Transverse colon (tissue), 4 donors: ENCODE measurements around the gene SYNJ2BP. TPM values are rescaled to one million over a fixed set of nuclear protein-coding genes. Genes with fewer than 3 reads are reported as not detected.
"Not testable (repeated sequence)": the region's sequence is repeated elsewhere in the genome, so short reads cannot be mapped to it uniquely, and the experiment has no call there.

Experiments
- DNase-seq: peaks from one replicate; pipeline ENCODE4 v3.0.0-alpha.2; 2019
- H3K27ac ChIP-seq, 4 donors: fragments of 200-600 bp; sonication (generic); 2 replicates each; pipeline ENCODE4 v1.5.1; 2016 to 2018; ENCODE audit warnings: inconsistent platforms in 4 of 4
- H3K27me3 ChIP-seq: fragments of 200-600 bp; sonication (generic); 2 replicates; pipeline ENCODE4 v1.5.1; 2017; ENCODE audit warnings: inconsistent platforms
- H3K36me3 ChIP-seq, 4 donors: fragments of 200-600 bp; sonication (generic); 2 replicates each; pipeline ENCODE4 v1.5.1; 2017 to 2019; ENCODE audit warnings: inconsistent platforms in 4 of 4
- H3K4me1 ChIP-seq, 4 donors: fragments of 200-600 bp; sonication (generic); 2 replicates each; pipeline ENCODE4 v1.5.1; 2017 to 2020; ENCODE audit warnings: inconsistent platforms in 4 of 4
- H3K4me3 ChIP-seq, 4 donors: fragments of 200-600 bp; sonication (generic); 1 replicate in 1 of 4; 2 replicates in 3 of 4; pipeline versions ENCODE4 v1.5.1 to v1.6.1; 2017 to 2019; ENCODE audit warnings: inconsistent platforms in 4 of 4
- H3K9me3 ChIP-seq, 2 donors: fragments of 200-600 bp; sonication (generic); 2 replicates each; pipeline ENCODE4 v1.5.1; 2017 to 2019; ENCODE audit warnings: inconsistent platforms in 2 of 2
- EP300 ChIP-seq: sonication (generic); formaldehyde crosslinking; IDR thresholded peaks from one replicate; pipeline ENCODE4 v1.6.1; 2017; ENCODE audit warnings: antibody characterized with exemption, low read depth
- POLR2A ChIP-seq: fragments of 450-650 bp; IDR thresholded peaks from one replicate; pipeline ENCODE4 v1.6.1; 2016; ENCODE audit warnings: antibody characterized with exemption, mild to moderate bottlenecking, moderate library complexity
- POLR2AphosphoS5 ChIP-seq, 3 donors: sonication (generic); formaldehyde crosslinking; IDR thresholded peaks; one replicate each; pipeline ENCODE4 v1.6.1; 2016; ENCODE audit warnings: antibody characterized with exemption in 3 of 3
- WGBS, 2 donors: methylation state at CpG; one replicate each; pipeline ENCODE4 v1.1.5; 2018; ENCODE audit warnings: low coverage in 1 of 2; 5-methylcytosine and 5-hydroxymethylcytosine counted together
- in situ Hi-C, 4 donors: fragments of 200-750 bp; cut with MboI; loops; one replicate each; pipeline versions ENCODE4 v1.15.0 to v1.15.1; 2017; ENCODE audit warnings: low sequenced_read_pairs in 3 of 4, low pct_ligation_motif_present in 1 of 4, low pct_unique_long_range_greater_than_20kb in 1 of 4
- intact Hi-C: fragments of 100-400 bp; cut with DNase I; formaldehyde crosslinking; loops from one replicate; pipeline ENCODE4 v1.15.1; 2023; ENCODE audit warnings: low total_unique reads
- total RNA-seq, 4 donors: library from RNA; depleted of rRNA; stranded (reverse); fragments of >200 nt; gene quantifications; one replicate each; pipeline ENCODE4 v1.1.0, GENCODE V29; 2016
- TF ChIP-seq, protein P1 (sequence below), 5 experiments: fragments of 200-600 bp in 3 of 5; fragments of 450-650 bp in 2 of 5; sonication (generic) in 3 of 5; IDR thresholded peaks; 1 replicate in 2 of 5; 2 replicates in 3 of 5; pipeline ENCODE4 v1.5.1; 2016 to 2017; ENCODE audit warnings: antibody characterized with exemption in 5 of 5, inconsistent platforms in 3 of 5, mild to moderate bottlenecking in 2 of 5, moderate library complexity in 1 of 5

The SYNJ2BP gene
- total RNA-seq, 4 donors from 2014 or later, result 26.7 to 43.4 (median 32.0) TPM

DNA sequence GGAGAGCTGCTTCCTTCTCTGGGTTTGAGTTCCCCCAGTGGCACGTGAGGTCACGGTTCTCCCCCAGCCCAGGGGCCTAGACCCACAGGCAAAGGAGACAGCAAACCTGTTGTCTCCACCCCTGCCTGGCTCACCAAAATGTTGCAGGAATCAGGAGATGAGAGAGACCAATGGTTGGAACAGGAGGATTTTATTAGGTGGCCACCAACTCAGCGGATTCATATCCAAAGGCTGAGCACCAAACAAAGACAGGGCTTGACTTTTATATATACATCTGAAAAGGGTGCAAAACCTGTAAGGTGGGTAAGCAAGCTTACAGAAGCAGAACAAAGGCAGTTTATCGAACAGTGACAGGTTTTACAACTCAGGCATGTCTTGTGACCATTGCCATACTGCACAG, 25.9 kb upstream of the SYNJ2BP start:
- in situ Hi-C loops (no loop called here), intact Hi-C loops (no loop called here)
- no peaks in the 10 kb centered on the region for H3K27me3 ChIP-seq
- no peaks in the 10 kb centered on the region for H3K36me3 ChIP-seq
- no peak overlapping the region for H3K4me3 ChIP-seq
- H3K4me1 ChIP-seq, result no peaks in the 10 kb centered on the region
- whole genome bisulfite sequencing, 2 donors, result 87% methylated on average over 4 of the region's 4 CpGs; no CpG with 5 or more reads in 1 of the 2 donors
- TF ChIP-seq, protein P1, sequence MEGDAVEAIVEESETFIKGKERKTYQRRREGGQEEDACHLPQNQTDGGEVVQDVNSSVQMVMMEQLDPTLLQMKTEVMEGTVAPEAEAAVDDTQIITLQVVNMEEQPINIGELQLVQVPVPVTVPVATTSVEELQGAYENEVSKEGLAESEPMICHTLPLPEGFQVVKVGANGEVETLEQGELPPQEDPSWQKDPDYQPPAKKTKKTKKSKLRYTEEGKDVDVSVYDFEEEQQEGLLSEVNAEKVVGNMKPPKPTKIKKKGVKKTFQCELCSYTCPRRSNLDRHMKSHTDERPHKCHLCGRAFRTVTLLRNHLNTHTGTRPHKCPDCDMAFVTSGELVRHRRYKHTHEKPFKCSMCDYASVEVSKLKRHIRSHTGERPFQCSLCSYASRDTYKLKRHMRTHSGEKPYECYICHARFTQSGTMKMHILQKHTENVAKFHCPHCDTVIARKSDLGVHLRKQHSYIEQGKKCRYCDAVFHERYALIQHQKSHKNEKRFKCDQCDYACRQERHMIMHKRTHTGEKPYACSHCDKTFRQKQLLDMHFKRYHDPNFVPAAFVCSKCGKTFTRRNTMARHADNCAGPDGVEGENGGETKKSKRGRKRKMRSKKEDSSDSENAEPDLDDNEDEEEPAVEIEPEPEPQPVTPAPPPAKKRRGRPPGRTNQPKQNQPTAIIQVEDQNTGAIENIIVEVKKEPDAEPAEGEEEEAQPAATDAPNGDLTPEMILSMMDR (IDR thresholded peaks at IDR 0.05), result no peak
- no peak for TF ChIP-seq EP300
- no peak for TF ChIP-seq POLR2A
- TF ChIP-seq POLR2AphosphoS5 (IDR thresholded peaks at IDR 0.05), result no peak
- no peak overlapping the region for H3K27ac ChIP-seq
- DNase-seq, result no peak
- peaks cover 16 to 19% of the 10 kb centered on the region in 2 donors for H3K9me3 ChIP-seq

DNA sequence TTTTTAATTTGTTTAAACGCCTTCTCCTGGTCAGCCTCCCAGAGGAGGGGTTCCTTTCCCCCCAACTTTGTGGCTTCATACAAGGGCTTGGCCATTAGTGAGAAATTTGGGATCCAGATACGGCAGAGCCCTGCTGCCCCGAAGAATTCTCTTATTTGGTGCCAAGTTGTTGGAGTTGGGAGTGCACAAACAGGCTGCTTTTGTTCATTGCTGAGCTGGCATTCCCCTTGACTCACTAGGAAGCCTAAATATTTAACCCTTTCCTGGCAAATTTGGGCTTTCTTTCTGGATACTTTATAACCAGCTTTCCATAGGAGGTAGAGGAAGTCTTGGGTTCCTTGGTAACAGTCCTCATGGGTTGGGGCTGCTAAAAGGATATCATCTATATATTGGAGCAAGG, 24.8 kb upstream of the SYNJ2BP start:
- no peaks in the 10 kb centered on the region for H3K27me3 ChIP-seq
- no peak overlapping the region for H3K4me3 ChIP-seq
- DNase-seq, result no peak
- H3K27ac ChIP-seq, result no peak overlapping the region
- WGBS, 2 donors, result 57 to 74% methylated on average over 3 of the region's 3 CpGs
- TF ChIP-seq EP300, result no peak
- TF ChIP-seq POLR2AphosphoS5 (IDR thresholded peaks at IDR 0.05), result no peak
- TF ChIP-seq, protein P1 (IDR thresholded peaks at IDR 0.05), result no peak
- TF ChIP-seq POLR2A, result no peak
- H3K4me1 ChIP-seq, result no peaks in the 10 kb centered on the region
- in situ Hi-C loops, result no loop called here
- no peaks in the 10 kb centered on the region for H3K36me3 ChIP-seq
- intact Hi-C loops, result no loop called here
- H3K9me3 ChIP-seq, result peaks cover 23 to 27% of the 10 kb centered on the region in 2 donors

DNA sequence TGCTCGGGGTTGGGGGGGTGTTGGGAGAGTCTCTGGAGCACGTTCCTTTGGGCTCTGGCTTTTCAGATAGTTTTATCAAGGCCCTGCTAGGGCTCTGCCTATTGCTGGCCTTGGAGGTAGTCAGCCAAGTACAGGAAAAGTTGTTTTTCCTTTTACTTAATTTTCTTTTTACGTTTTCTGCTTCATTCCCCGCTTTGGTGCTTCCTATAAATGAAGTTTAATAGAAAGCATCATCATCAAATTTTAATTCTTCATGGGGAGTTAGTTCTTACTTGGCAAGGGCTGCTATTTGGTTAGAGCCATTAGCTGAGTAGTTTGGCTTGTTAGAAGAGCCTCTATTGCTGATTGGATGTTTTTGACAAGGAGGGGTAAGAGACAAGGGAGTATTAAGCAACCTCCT, 20.0 kb upstream of the SYNJ2BP start:
- 38 to 42% methylated on average over 3 to 4 of the region's 4 CpGs for WGBS, 2 donors
- in situ Hi-C loops, result no loop called here
- Histone ChIP-seq H3K27me3 (no peaks in the 10 kb centered on the region), H3K4me1 (no peaks in the 10 kb centered on the region), H3K36me3 (no peaks in the 10 kb centered on the region), H3K27ac (no peak overlapping the region), H3K4me3 (no peak overlapping the region), H3K9me3 (peaks cover 11 to 19% of the 10 kb centered on the region in 2 donors)
- DNase-seq, result no peak
- TF ChIP-seq POLR2AphosphoS5 (IDR thresholded peaks at IDR 0.05) (no peak), POLR2A (no peak), EP300 (no peak)
- TF ChIP-seq, protein P1 (IDR thresholded peaks at IDR 0.05), result no peak
- intact Hi-C loops, result no loop called here

DNA sequence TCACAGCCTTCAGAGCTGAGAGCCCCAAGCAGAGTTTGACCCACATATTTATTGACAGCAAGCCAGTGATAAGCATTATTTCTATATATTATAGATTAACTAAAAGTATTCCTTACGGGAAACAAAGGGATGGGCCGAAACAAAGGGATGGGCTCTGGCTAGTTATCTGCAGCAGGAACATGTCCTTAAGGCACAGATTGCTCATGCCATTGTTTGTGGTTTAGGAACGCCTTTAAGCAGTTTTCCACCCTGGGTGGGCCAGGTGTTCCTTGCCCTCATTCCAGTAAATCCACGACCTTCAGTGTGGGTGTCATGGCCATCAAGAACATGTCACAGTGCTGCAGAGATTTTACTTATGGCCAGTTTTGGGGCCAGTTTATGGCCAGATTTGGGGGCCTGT, 9.7 kb upstream of the SYNJ2BP start:
- H3K27me3 ChIP-seq, H3K27ac ChIP-seq, intact Hi-C loops, H3K36me3 ChIP-seq, DNase-seq, in situ Hi-C loops, H3K9me3 ChIP-seq, H3K4me1 ChIP-seq, H3K4me3 ChIP-seq: not testable (repeated sequence)
- WGBS, 2 donors, result 65% methylated on average over 4 of the region's 4 CpGs; no CpG with 5 or more reads in 1 of the 2 donors

DNA sequence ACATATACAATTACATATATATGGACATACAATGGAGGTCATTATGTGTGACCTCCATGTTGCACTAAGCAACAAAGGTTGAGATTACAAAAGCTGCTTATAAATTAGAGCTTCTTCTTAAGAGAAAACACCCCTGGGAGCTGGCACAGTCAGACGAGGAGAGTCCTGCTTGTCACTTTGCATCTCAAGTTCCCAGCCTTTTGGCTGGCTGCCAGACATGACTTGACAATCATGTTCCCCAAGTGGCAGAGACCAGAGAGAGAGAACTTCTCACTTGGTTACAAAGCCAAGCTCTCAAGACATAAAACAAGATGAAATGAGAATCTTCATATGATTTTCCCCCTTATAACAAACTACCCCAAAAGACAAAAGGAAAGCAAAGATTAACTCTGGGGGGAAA, 8.5 kb upstream of the SYNJ2BP start:
- Histone ChIP-seq H3K27me3 (no peaks in the 10 kb centered on the region), H3K27ac (no peak overlapping the region), H3K4me3 (no peak overlapping the region), H3K36me3 (no peaks in the 10 kb centered on the region), H3K9me3 (no peaks in the 10 kb centered on the region), H3K4me1 (no peaks in the 10 kb centered on the region)
- whole genome bisulfite sequencing, 2 donors, result 0 to 20% methylated on average over 1 of the region's 1 CpG
- in situ Hi-C loops, result no loop called here
- DNase-seq, result no peak
- TF ChIP-seq POLR2A, result no peak
- TF ChIP-seq POLR2AphosphoS5 (IDR thresholded peaks at IDR 0.05), result no peak
- TF ChIP-seq EP300, result no peak
- TF ChIP-seq, protein P1 (IDR thresholded peaks at IDR 0.05), result no peak
- intact Hi-C loops, result no loop called here
